Iris pigment epithelial cell (primary cell): ENCODE data around the gene ETV3.
"Not testable (repeated sequence)": the region's sequence is repeated elsewhere in the genome, so short reads cannot be mapped to it uniquely, and the experiment has no call there.

Source experiments
- DNase-seq: peaks from one replicate; pipeline ENCODE4 v3.0.0-alpha.2; 2011; ENCODE audit warnings: low read depth

The ETV3 gene

DNA sequence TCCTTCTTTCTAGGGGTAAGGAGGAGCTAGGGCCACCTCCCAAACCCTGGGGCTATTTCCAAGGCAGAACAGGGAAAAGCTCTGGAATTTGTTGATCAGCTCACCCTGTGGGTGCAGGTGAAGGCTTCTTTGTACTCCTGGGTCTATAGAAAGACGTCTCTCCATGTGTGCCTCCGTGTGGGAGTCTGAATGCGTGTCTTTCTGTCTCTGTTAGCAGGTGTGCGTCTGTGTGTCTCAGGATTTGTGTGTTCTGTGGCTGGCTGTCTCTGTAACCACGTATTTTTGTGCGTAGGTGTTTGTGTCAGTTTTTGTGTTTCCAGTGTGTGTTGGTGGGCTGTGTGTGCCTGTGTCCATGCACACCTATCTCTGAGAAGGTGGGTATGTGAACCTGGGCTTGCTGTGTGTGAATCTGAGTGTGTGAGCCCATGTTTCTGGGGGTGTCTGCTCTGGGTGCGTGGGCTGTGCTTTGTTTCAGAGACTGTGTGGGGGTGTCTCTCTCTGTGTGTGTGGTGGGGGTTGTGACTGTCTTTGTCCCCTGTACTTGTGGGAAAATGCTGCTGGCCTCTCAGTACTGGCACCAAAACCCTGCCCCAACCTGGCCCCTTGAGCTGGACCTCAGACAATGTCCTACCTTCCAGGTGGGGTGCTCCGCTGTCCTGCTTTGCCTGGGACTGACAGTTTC lies 25.9 kb downstream of the ETV3 start:
- no peak for DNase-seq

GRCh38 chr1:157111396-157112165 lies 26.6 kb downstream of the ETV3 start:
- DNase-seq: no peak

DNA sequence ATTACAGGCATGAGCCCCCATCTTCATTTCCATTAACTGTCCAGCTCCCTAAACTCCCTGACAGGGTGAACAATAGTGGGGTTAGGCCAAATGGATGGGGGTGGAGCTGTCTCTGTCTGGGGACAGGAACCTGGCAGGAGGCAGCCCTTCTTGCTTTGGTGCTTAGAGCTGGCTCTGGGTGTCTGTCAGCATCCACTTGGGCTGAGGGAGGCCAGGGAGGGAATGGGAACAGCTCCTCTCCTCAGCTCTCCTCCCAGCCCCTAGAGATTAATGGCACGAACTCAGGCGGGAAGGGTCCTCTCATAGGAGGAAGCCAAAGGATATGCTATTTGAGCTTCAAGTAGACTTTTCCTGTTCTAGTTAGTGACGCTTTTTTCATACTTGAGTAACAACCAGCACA lies 27.5 kb downstream of the ETV3 start:
- DNase-seq: no peak

GRCh38 chr1:157110003-157110402 lies 28.2 kb downstream of the ETV3 start:
- DNase-seq: no peak

DNA sequence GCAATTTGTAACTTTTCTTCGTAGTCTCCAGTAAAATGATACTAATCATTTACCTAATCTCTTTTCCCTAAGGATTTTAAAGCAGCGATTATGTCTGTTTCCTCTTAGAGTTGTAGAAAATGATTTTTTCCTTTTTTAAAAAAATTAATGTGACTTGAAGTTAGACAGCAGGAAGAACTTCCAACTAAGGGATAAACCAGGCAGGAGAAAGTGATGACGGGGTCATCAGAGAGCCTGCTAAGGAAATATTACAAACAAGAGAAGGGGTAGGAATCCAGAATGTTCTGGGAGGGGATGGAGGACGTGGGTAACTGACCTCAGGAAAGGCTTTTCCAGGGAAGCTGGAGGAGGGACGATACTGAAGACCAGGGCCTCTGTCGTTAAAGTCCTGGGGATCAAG lies 29.7 kb downstream of the ETV3 start:
- no peak for DNase-seq

GRCh38 chr1:157107702-157108101 lies 30.5 kb downstream of the ETV3 start:
- no peak for DNase-seq

DNA sequence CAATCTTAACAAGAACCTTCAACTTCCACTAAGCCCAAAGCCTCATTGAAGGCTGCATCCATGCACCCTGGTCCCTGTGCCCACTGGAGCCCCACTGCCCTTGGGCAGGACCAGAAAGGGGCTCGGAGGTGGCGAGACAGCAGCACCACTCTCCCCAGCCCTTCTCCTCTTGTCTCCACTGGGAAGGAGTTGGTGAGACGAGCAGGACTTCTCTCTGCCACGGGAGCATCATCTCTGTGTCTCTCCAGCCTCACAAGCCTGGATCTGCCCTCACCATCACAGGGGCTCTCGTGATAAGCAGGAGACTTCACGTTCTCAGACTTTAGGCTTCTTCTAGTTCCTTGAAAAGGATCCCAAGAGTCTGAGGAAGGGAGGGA lies 31.4 kb downstream of the ETV3 start:
- no peak for DNase-seq

DNA sequence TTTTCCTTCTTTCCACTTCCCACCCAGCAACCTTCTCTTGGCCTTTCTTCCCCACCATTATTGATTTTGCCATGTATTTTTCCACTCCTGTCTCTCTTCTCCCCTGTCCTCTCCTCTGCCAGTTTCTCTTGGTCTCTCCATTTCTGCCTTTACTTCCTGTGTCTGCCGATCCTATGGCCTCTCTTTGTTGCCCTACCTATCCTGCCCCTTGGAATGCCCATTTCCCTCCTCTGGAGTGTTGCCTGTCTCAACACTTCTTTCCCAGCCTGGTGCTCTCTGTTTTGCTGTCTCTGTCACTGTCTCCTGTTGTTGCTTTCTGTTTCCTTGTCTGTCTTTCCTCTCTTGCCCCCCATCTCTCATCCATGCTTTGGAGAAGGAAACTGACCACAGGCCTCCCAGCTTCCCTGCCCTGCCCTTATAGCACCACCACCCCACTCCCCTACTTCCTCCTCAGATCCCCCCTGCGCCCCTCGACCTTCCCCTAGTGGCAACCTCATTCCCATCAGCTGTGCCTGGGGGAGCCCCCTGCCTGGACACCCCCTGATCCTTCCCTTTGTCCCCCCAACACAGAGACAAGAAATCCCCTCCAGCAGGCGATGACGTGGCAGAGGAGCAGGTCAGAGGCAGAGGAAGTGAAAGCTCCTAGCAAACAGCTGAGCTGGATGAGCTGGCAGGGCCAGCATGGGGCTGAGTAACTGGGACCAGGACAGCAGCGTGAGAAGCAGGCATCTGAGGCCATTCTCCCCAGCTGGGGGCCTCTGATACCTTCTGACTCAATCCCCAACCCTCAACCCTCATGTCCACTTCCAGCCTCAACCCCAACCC lies 32.0 kb downstream of the ETV3 start:
- peak; percentile 90 for DNase-seq

DNA sequence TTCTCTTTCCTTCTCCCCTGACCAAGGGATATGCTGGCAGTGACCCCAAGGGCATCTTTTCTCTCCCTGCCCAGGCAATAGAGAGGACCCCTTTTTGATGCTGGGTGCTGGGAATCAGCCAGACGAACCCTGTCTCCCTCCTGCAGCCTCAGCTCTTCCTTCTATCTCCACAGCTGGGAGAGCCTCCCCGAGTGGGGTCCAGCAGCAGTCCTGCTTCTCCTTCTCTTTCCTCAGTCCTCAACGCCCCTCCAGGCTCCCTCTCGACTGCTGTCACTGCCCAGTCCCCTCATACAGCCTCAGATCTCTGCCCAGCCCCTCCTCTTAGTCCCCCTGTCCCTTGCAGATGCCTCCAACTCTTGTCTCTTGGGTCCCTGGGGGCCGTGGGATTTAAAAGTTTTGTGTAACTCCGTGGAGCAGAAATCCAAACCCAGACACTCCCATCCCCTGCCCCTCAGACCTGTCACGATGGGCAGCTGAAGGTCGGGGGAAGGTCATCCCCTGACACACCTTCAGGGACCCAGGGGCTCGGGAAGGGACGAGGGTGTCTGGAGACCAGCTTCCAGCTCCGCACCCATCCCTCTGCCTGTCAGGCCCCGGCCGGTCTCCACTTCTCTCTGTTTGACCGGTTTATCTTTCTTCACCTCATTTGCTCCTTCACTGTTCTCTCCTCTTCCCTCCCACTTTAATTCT lies 32.8 kb downstream of the ETV3 start:
- no peak for DNase-seq

GRCh38 chr1:157104598-157105293 lies 33.4 kb downstream of the ETV3 start:
- peak; percentile 31 for DNase-seq

DNA sequence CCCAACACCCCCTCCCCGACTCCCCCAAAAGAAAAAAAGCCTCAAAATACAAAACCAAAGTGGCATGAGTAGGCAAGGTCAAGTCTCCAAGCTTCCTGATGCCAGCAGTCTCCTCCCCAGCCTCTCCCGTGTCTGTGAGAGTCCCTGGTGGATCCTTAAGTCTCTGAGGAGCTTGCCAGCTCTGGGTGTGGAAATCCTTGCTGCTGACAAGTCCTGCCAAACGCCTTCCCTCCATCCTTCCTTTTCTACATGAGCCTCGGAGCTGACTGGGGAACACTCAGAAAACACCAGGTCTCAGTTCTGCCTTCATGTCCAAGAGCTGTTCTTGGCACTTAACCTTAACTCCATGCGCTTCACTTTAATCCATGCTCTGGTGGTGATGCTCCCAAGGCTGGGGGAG lies 34.9 kb downstream of the ETV3 start:
- no peak for DNase-seq

DNA sequence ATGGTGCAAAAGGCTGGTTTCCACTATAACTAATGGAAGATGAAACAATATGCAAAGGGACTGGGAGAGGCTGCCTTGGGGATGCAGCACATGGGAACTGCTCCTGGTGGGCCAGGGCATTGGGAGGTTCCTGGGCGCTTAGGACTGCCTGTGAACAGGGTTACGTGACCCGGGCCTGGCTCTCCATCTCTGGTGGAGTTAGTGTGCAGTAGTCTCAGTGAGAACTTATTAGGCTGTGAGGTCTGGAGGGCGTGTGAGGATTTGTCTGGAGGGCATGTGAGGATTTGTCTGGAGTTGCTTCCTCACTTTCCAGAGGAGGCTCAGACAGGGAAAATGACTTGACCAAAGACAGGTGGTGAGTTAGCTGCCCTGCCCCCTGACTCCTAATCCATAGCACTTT lies 37.0 kb downstream of the ETV3 start:
- no peak for DNase-seq

GRCh38 chr1:157099633-157100009 lies 38.6 kb downstream of the ETV3 start, which contains the start of gene ETV3L:
TSS of gene ETV3L (minus strand) at chr1:157099808. CDS start at chr1:157099523, 285 bp downstream.
- no peak for DNase-seq

GRCh38 chr1:157098987-157099632 lies 39.1 kb downstream of the ETV3 start:
- DNase-seq: not testable (repeated sequence)

GRCh38 chr1:157098519-157098918 lies 39.7 kb downstream of the ETV3 start:
- no peak for DNase-seq

GRCh38 chr1:157097692-157098091 lies 40.5 kb downstream of the ETV3 start:
- no peak for DNase-seq

- DNase-seq: no peak
Observed at GRCh38 chr1:157096881-157097280, 41.3 kb downstream of the ETV3 start.

DNA sequence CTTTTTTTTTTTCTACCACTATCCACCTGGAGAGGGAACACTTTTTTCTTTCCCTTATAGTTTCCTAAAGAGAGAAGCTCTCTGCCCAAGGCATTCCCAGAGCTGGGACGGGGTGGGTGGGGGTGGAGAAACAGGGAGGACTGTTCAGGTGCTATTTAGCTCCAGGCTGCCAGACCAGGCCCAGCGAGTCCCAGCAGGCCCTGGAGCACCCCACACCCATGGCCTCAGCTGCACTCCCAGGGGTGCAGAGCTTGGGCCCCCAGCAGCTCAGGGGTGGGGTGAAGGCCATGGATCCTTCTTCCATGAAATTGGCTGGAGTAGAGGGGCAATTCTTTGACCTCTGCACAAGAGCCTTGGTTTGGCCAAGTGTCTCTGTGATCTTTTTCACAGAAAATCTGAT lies 42.6 kb downstream of the ETV3 start:
- DNase-seq: no peak

DNA sequence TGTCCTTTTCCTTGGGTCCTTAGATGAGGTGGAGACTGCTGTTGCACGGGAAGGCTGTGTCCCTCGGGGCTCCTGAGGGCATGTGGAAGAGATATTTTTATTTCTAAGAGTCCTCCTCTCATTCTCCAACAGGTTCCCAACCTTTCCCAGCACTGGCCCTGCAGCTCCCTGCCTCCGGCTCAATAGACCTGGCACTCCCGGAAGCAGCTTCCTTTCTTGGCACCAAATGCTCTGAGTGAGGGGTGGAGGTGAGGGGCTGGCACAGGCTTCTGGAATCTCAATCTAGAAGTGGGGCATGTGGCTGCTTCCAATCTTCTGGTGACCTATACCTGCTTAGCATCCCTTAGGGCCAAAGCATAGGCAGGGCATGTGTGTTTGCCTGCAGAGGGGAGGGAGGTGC lies 43.1 kb downstream of the ETV3 start:
- no peak for DNase-seq

DNA sequence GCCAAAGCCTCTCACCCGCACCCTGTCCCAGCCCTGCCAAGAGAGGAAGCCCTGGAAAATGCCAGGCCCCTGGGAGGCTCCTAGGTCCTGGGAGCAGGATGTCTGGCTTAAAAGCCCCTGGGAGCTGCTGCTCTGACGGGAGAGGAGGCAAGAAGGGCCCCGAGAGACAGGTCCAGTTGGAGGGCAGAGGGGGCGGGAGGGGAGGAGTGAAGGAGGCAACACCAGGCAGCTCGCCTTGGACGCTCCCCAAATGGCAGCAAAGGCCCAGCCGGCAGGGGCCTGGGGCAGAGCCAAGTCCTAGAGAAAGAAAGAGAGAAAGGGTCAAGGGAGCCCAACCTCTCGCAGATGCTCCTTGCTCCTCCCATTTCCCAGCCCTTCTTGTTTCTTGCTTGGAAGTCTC lies 45.4 kb downstream of the ETV3 start:
- DNase-seq: no peak

DNA sequence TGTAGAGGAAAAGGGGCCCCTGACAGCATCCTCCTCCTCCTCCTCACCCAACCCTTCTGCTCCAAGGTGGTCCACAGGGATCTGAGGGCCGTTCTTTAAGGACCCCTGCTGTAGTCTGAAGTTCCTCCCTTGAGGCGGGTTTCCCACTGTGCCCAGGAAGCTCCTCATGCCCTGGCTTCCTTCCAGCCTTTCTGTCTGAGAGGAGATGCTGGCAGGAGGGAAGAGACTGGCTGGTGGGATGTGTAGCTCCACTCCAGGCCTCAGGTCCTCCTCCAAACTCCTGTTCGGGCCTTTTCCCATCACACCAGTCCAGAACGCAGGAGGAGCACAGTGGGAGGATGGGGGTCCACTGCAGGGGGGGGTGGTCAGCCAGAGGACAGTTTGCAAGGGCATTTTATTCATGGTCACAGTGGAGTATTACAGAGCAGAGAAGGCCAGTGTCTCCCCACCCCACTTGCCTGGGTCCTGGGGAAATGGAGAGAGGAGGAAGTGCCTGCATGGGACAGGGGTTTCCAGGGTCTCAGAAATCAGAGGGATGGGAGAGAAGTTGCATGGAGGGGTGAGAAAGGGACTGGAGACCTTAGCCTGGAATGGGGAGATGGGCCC lies 46.4 kb downstream of the ETV3 start:
- no peak for DNase-seq
